ENCODE measurements around the gene MRGPRD. TPM values are rescaled to one million over a fixed set of nuclear protein-coding genes. Genes with fewer than 3 reads are reported as not detected.

Gene MRGPRD
- total RNA-seq, 1 experiment from 2014 or later = not detected

GRCh38 chr11:68989936-68990606, 9.3 kb upstream of the MRGPRD start:
- no peaks in the 10 kb centered on the region for H3K27me3 ChIP-seq (ENCODE audit: insufficient read depth, low read length)
- intact Hi-C loops (cut with micrococcal nuclease) = no loop called here
- ChIA-PET POLR2A (no interaction called here), RAD21 (ENCODE audit: low non-redundant PET in 1 of 2, low total read pairs in 2 of 2, uncharacterized antibody in 2 of 2, unreplicated experiment in 2 of 2) (no interaction called here), CTCF (no interaction called here)
- no peak overlapping the region for H3K4me3 ChIP-seq (replicated peaks in 1 of 2; ENCODE audit: low read depth in 1 of 2, low read length in 2 of 2)
- no peaks in the 10 kb centered on the region for H3K4me1 ChIP-seq (ENCODE audit: control insufficient read depth in 1 of 2, insufficient read depth in 2 of 2, low read length in 2 of 2)
- H3K9ac ChIP-seq (ENCODE audit: low read length) = no peak overlapping the region
- ATAC-seq (no peak), DNase-seq (ENCODE audit: low read depth, low spot score) (no peak)
- no peaks in the 10 kb centered on the region; a peak in 2 of 4 replicates for H3K9me3 ChIP-seq (ENCODE audit: control insufficient read depth in 1 of 2, insufficient read depth in 1 of 2, low read depth in 1 of 2, low read length in 2 of 2)
- no peaks in the 10 kb centered on the region for H3K79me2 ChIP-seq (ENCODE audit: insufficient read depth, low read length)
- no TSS peak for BruUV-seq (replicated peaks)
- H3K27ac ChIP-seq (ENCODE audit: low read depth, low read length) = no peak overlapping the region
- no peak overlapping the region for H2AFZ ChIP-seq (ENCODE audit: low read depth, low read length, poor library complexity, severe bottlenecking)
- no peak for TF ChIP-seq ELF1 (IDR thresholded peaks at IDR 0.05; ENCODE audit: borderline replicate concordance, low read depth)
- no peak for TF ChIP-seq JUND (IDR thresholded peaks at IDR 0.05)
- no peak for TF ChIP-seq SIN3A (IDR thresholded peaks at IDR 0.05; ENCODE audit: low read depth)
- TF ChIP-seq CTCF (IDR thresholded peaks at IDR 0.05 in 2 of 3, conservative IDR thresholded peaks at IDR 0.05 in 1 of 3; ENCODE audit: borderline replicate concordance in 1 of 3, insufficient read depth in 1 of 3, low read depth in 2 of 3, low read length in 2 of 3) = no peak
- TF ChIP-seq YY1 (IDR thresholded peaks at IDR 0.05; ENCODE audit: extremely low read depth, insufficient replicate concordance, low read depth, low read length) = no peak
- no peak for TF ChIP-seq CBX3 (IDR thresholded peaks at IDR 0.05; ENCODE audit: low read depth)
- TF ChIP-seq ZBTB33 (IDR thresholded peaks at IDR 0.05; ENCODE audit: extremely low read depth, insufficient replicate concordance, low read length) = no peak
- H3K9me2 ChIP-seq (ENCODE audit: insufficient read depth) = no peaks in the 10 kb centered on the region
- H3K36me3 ChIP-seq (ENCODE audit: control insufficient read depth in 1 of 2, insufficient read depth in 2 of 2, low read length in 2 of 2) = no peaks in the 10 kb centered on the region
- H4K20me1 ChIP-seq (ENCODE audit: insufficient read depth) = no peaks in the 10 kb centered on the region
- no peak overlapping the region for H3K4me2 ChIP-seq (ENCODE audit: low read length)

All from HCT116 (cell line).